CD8-positive, alpha-beta memory T cell (primary cell): Measurements from ENCODE around the gene POU5F2. TPM values are rescaled to one million over a fixed set of nuclear protein-coding genes. Genes with fewer than 3 reads are reported as not detected.

ENCODE experiments used
- CTCF ChIA-PET: fragments of 350-600 bp; sonication (Branson Sonifier 250); formaldehyde crosslinking; loops from one replicate; lab custom pipeline; 2021; ENCODE audit warnings: antibody characterized with exemption; lab: Charles Lee
- POLR2A ChIA-PET: fragments of 350-600 bp; sonication (Branson Sonifier 250); formaldehyde crosslinking; loops from one replicate; lab custom pipeline; 2021; ENCODE audit warnings: antibody characterized with exemption; lab: Charles Lee
- DNase-seq, 5 donors: peaks; one replicate each; pipeline versions ENCODE4 v3.0.0 to v3.0.0-alpha.2; 2020 to 2022; ENCODE audit warnings: mixed read lengths in 1 of 5
- H3K27ac ChIP-seq: one replicate; pipeline ENCODE4 v1.7.0; 2013; ENCODE audit warnings: low read depth, mild to moderate bottlenecking, low read length, moderate library complexity
- H3K27me3 ChIP-seq: 2 replicates; pipeline ENCODE4 v1.7.0; 2013; ENCODE audit warnings: low read length, mild to moderate bottlenecking; ENCODE audit not compliant: insufficient read depth, poor library complexity, severe bottlenecking
- H3K36me3 ChIP-seq: 2 replicates; pipeline ENCODE4 v1.7.0; 2013; ENCODE audit warnings: mild to moderate bottlenecking, low read length, moderate library complexity; ENCODE audit not compliant: insufficient read depth
- H3K4me1 ChIP-seq: 2 replicates; pipeline ENCODE4 v1.7.0; 2013; ENCODE audit warnings: mild to moderate bottlenecking, low read length, moderate library complexity; ENCODE audit not compliant: insufficient read depth
- H3K4me3 ChIP-seq: 2 replicates; pipeline ENCODE4 v1.7.0; 2013; ENCODE audit warnings: mild to moderate bottlenecking, low read length
- H3K9me3 ChIP-seq: 2 replicates; pipeline ENCODE4 v1.7.0; 2013; ENCODE audit warnings: mild to moderate bottlenecking, low read length
- H3K27ac Mint-ChIP-seq, 8 donors: one replicate each; pipeline ENCODE4 v1.8.0; 2020 to 2021; ENCODE audit warnings: mixed read lengths in 8 of 8, mild to moderate bottlenecking in 6 of 8, inconsistent platforms in 3 of 8, moderate library complexity in 3 of 8
- H3K27me3 Mint-ChIP-seq, 2 donors: one replicate each; pipeline ENCODE4 v1.8.0; 2020 to 2021; ENCODE audit warnings: mixed read lengths in 2 of 2, mild to moderate bottlenecking in 1 of 2, moderate library complexity in 1 of 2
- H3K36me3 Mint-ChIP-seq, 3 donors: one replicate each; pipeline ENCODE4 v1.8.0; 2020 to 2021; ENCODE audit warnings: mixed read lengths in 3 of 3, inconsistent platforms in 1 of 3, mild to moderate bottlenecking in 1 of 3
- H3K4me1 Mint-ChIP-seq, 3 donors: one replicate each; pipeline ENCODE4 v1.8.0; 2020 to 2021; ENCODE audit warnings: mixed read lengths in 3 of 3, inconsistent platforms in 1 of 3, mild to moderate bottlenecking in 1 of 3
- H3K4me3 Mint-ChIP-seq, 7 donors: one replicate each; pipeline ENCODE4 v1.8.0; 2020 to 2021; ENCODE audit warnings: mixed read lengths in 7 of 7, mild to moderate bottlenecking in 6 of 7, moderate library complexity in 4 of 7, inconsistent platforms in 2 of 7
- H3K9me3 Mint-ChIP-seq, 5 donors: one replicate each; pipeline ENCODE4 v1.8.0; 2020 to 2022; ENCODE audit warnings: mixed read lengths in 5 of 5, mild to moderate bottlenecking in 3 of 5, moderate library complexity in 2 of 5, inconsistent platforms in 1 of 5
- polyA plus RNA-seq: library from polyadenylated mRNA; unstranded; fragments of 300-500 nt; fragmentation: Illumina TruSeq; gene quantifications from one replicate; pipeline ENCODE4 v1.2.3, GENCODE V29; 2021
- total RNA-seq, 2 experiments: library from RNA; stranded (reverse); gene quantifications; one replicate each; pipeline ENCODE4 v1.2.3, GENCODE V29; 2021

Gene POU5F2
- total and polyA plus RNA-seq, 3 experiments from 2014 or later = 0.02 to 0.49 (median 0.28) TPM

DNA sequence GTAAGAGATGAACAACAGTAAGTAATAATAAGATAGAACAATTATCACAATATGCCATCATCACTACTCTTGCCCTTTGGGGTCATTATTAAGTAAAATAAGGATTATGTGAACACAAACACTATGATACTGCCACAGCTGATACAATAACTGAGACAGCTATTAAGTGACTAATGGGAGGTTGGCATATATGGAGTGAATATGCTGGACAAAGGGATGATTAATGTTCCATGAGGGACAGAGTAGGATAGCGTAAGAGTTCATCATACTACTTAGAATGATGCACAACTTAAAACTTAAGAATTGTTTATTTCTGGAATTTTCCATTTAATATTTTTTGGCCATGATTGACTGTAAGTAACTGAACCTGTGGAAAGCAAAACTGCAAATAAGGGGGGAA, 16.6 kb downstream of the POU5F2 start:
- H3K36me3 Mint-ChIP-seq = peaks cover 0 to 3% (median 0%) of the 10 kb centered on the region in 3 donors
- POLR2A ChIA-PET = no interaction called here
- Histone ChIP-seq H3K9me3 (no peaks in the 10 kb centered on the region), H3K27ac (no peak overlapping the region), H3K27me3 (no peaks in the 10 kb centered on the region), H3K36me3 (no peaks in the 10 kb centered on the region), H3K4me3 (no peak overlapping the region), H3K4me1 (no peaks in the 10 kb centered on the region)
- no peaks in the 10 kb centered on the region for H3K9me3 Mint-ChIP-seq
- CTCF ChIA-PET = no interaction called here
- no peaks in the 10 kb centered on the region for H3K27me3 Mint-ChIP-seq
- H3K4me1 Mint-ChIP-seq = peaks cover 9 to 14% (median 10%) of the 10 kb centered on the region in 3 donors
- H3K4me3 Mint-ChIP-seq = no peak overlapping the region
- no peak for DNase-seq
- H3K27ac Mint-ChIP-seq = no peak overlapping the region

DNA sequence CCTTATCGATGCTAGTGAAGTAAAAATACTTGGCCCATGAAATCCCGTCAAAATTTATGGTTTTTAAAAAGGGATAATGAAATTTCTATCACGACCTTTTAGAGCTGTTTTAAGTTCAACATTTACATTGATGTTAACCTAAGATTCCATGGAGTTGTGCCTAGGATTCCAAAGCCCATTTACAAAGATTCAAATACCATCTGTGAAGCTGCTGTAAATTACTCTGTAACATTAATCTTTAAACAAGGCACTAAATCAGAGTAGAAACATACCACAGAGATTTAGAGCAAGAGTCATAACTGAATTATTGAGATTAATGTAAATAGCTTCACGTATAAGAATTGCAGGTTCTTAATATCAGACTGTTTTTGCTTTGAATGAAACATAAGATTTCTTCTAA, 17.7 kb downstream of the POU5F2 start:
- H3K4me3 Mint-ChIP-seq = no peak overlapping the region
- POLR2A ChIA-PET = no interaction called here
- no peaks in the 10 kb centered on the region for H3K27me3 Mint-ChIP-seq

DNA sequence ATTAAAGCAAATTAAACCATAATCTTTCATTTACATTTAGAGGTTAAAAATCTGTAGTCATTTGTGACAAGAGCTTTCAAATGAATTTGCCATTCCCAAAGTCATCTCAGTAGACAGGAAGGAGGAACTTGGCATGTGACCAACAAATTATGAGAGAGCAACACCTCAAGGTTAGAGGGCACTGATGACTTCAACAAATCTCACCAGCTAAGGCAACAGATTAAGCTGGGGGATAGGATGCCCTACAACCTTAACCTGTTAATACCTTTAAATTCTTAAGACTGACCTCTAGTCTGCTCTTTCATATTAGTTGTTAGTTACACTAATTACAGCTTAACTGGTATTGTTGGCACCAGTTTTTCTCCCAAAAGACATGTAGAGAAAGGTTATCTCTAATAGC, 18.4 kb downstream of the POU5F2 start:
- H3K27ac ChIP-seq = no peak overlapping the region
- POLR2A ChIA-PET = no interaction called here
- H3K4me3 ChIP-seq = no peak overlapping the region
- Mint-ChIP-seq H3K4me3 (no peak overlapping the region), H3K36me3 (peaks cover 0 to 3% (median 0%) of the 10 kb centered on the region in 3 donors), H3K27me3 (no peaks in the 10 kb centered on the region), H3K27ac (no peak overlapping the region), H3K9me3 (no peaks in the 10 kb centered on the region), H3K4me1 (peaks cover 10 to 18% (median 17%) of the 10 kb centered on the region in 3 donors)
- H3K4me1 ChIP-seq = no peaks in the 10 kb centered on the region
- CTCF ChIA-PET = interaction anchor here (0.9 kb wide), 1 partner anchor 12 kb away, joined by 3 read pairs; no protein-coding TSS in a partner anchor
- no peaks in the 10 kb centered on the region for H3K9me3 ChIP-seq
- DNase-seq = no peak
- H3K36me3 ChIP-seq = no peaks in the 10 kb centered on the region
- H3K27me3 ChIP-seq = no peaks in the 10 kb centered on the region

More for the DNA sequence above, 17.7 kb downstream of the POU5F2 start:
- no peaks in the 10 kb centered on the region for H3K9me3 Mint-ChIP-seq
- CTCF ChIA-PET = interaction anchor here (0.9 kb wide), 1 partner anchor 12 kb away, joined by 3 read pairs; no protein-coding TSS in a partner anchor
- H3K27ac Mint-ChIP-seq = no peak overlapping the region
- no peaks in the 10 kb centered on the region for H3K9me3 ChIP-seq
- DNase-seq = no peak
- H3K36me3 Mint-ChIP-seq = peaks cover 0 to 3% (median 0%) of the 10 kb centered on the region in 3 donors
- H3K4me3 ChIP-seq = no peak overlapping the region
- peaks cover 10 to 15% (median 12%) of the 10 kb centered on the region in 3 donors for H3K4me1 Mint-ChIP-seq
- H3K27me3 ChIP-seq = no peaks in the 10 kb centered on the region
- H3K4me1 ChIP-seq = no peaks in the 10 kb centered on the region
- H3K27ac ChIP-seq = no peak overlapping the region
- H3K36me3 ChIP-seq = no peaks in the 10 kb centered on the region

DNA sequence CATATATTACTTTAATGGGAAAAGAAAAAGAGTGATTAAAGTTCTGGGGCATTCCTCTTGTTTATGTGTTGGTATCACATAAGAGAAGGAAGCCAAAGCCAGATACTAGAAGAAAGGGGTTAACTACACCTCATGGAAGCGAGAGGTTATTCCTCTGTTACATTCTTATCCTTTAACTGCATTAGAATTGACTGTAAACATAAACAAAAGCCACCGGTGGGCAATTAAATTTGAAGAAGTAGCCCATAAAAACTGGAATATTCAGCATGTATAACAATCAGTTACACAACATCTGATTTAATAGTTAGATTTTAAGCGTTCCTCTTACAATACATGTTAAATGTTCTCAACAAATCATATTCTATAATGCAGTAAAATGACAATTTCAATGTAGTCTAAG, 18.8 kb downstream of the POU5F2 start:
- CTCF ChIA-PET = no interaction called here
- H3K27me3 ChIP-seq = no peaks in the 10 kb centered on the region
- H3K27me3 Mint-ChIP-seq = no peaks in the 10 kb centered on the region
- H3K36me3 ChIP-seq = no peaks in the 10 kb centered on the region
- no peak for DNase-seq
- POLR2A ChIA-PET = no interaction called here
- H3K4me1 ChIP-seq = no peaks in the 10 kb centered on the region
- H3K4me3 Mint-ChIP-seq = no peak overlapping the region
- H3K4me1 Mint-ChIP-seq = peaks cover 10 to 18% (median 17%) of the 10 kb centered on the region in 3 donors
- no peak overlapping the region for H3K4me3 ChIP-seq
- peaks cover 0 to 3% (median 0%) of the 10 kb centered on the region in 3 donors for H3K36me3 Mint-ChIP-seq
- no peak overlapping the region for H3K27ac Mint-ChIP-seq
- no peak overlapping the region for H3K27ac ChIP-seq
- no peaks in the 10 kb centered on the region for H3K9me3 Mint-ChIP-seq
- no peaks in the 10 kb centered on the region for H3K9me3 ChIP-seq

DNA sequence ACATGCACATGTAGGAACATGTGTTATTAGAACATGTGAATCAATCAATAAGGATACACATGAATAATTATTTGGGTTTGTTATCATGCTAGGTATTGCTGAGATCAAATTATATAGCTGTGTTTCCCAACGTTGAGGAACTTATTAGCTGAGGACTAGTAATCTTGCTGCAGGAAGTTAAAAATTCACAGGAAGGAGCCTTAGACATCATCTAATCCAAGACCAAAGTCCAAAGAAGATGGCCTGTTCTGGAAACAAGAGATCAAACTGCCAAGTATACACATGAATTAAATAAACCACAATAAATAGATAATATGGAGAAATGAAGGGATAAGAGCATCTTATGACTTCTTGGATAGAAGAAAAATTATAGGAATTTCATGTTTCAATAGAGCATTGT, 19.9 kb downstream of the POU5F2 start:
- peaks cover 17 to 21% (median 20%) of the 10 kb centered on the region in 3 donors for H3K4me1 Mint-ChIP-seq
- Histone ChIP-seq H3K4me3 (no peak overlapping the region), H3K27ac (no peak overlapping the region), H3K27me3 (no peaks in the 10 kb centered on the region), H3K4me1 (no peaks in the 10 kb centered on the region), H3K36me3 (no peaks in the 10 kb centered on the region), H3K9me3 (no peaks in the 10 kb centered on the region)
- peaks cover 0 to 3% (median 0%) of the 10 kb centered on the region in 3 donors for H3K36me3 Mint-ChIP-seq
- DNase-seq = no peak
- H3K27ac Mint-ChIP-seq = peak overlapping the region in 1 of 8 donors; percentile 7
- POLR2A ChIA-PET = no interaction called here
- H3K9me3 Mint-ChIP-seq = no peaks in the 10 kb centered on the region
- CTCF ChIA-PET = no interaction called here
- no peak overlapping the region for H3K4me3 Mint-ChIP-seq
- no peaks in the 10 kb centered on the region for H3K27me3 Mint-ChIP-seq

DNA sequence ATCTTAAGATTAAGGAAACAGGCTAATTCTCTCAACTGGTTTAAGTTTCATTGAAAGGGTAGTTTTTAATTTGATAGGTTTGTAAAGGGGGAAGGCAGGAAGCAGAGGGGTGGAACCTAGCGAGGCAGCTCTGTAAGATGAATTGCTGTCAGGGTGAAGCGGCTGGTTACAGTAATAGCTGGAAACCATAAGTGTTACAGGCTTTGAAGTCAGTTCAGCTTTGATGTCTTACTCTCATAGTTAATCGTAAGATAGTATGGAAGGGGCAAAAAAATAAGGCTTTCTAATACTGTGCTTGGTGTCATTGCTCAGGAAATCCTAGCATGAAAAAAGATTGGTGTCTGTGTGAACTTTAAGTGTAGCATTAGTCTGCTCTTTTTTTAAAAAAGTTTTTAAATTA, 20.3 kb downstream of the POU5F2 start:
- H3K9me3 ChIP-seq = no peaks in the 10 kb centered on the region
- no peaks in the 10 kb centered on the region for H3K36me3 ChIP-seq
- H3K4me3 ChIP-seq = no peak overlapping the region
- no peak overlapping the region for H3K27ac ChIP-seq
- no peaks in the 10 kb centered on the region for H3K4me1 ChIP-seq
- H3K27me3 ChIP-seq = no peaks in the 10 kb centered on the region
- Mint-ChIP-seq H3K4me3 (no peak overlapping the region), H3K36me3 (no peaks in the 10 kb centered on the region), H3K27ac (peak overlapping the region in 1 of 8 donors; percentile 79), H3K4me1 (peaks cover 20 to 21% (median 20%) of the 10 kb centered on the region in 3 donors), H3K27me3 (no peaks in the 10 kb centered on the region), H3K9me3 (no peaks in the 10 kb centered on the region)
- POLR2A ChIA-PET = no interaction called here
- no peak for DNase-seq
- CTCF ChIA-PET = no interaction called here

DNA sequence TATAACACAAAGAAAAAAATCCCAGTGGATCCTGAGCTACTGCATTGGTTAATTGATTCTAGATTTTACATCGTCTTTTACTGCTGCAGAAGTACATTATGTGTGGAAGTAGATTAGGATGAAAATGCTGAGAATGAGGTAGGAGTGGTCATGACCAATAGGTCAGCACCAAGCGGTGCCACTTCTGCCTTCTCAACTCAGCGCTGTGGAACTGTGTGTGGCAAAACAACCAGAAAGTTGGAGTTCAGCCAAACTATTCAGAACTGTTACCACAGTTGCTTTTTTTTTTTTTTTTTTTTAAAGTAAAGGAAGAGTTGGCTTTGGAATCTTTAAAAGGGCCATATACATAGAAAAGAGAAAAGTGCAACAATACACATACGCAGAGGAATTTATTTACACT, 24.2 kb downstream of the POU5F2 start:
- CTCF ChIA-PET = no interaction called here

DNA sequence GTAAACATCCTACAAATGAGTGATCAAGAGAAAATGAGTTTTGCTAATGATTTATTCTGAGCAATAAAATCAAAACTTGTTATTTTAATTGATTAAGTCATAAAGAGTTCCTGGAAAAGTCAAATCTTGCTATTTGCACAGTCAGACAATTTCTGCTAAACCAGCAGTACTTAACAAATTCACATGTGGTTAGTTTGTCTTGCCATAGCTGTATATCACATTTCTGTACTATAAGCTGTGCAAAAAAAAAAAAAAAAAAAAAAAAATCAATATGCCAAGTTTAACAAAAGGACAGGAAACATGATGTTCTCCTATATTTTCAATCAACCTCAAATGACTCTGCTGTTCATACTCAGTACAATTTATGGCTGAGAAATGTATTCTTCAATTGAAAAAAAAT, 24.9 kb downstream of the POU5F2 start:
- Histone ChIP-seq H3K27me3 (no peaks in the 10 kb centered on the region), H3K4me1 (no peaks in the 10 kb centered on the region), H3K36me3 (no peaks in the 10 kb centered on the region), H3K9me3 (no peaks in the 10 kb centered on the region), H3K4me3 (no peak overlapping the region), H3K27ac (no peak overlapping the region)
- Mint-ChIP-seq H3K4me1 (peaks cover 18 to 22% (median 21%) of the 10 kb centered on the region in 3 donors), H3K36me3 (peaks cover 0 to 1% (median 0%) of the 10 kb centered on the region in 3 donors), H3K9me3 (no peaks in the 10 kb centered on the region), H3K4me3 (no peak overlapping the region), H3K27ac (no peak overlapping the region), H3K27me3 (no peaks in the 10 kb centered on the region)
- no peak for DNase-seq
- ChIA-PET POLR2A (no interaction called here), CTCF (no interaction called here)

More for the DNA sequence above, 24.2 kb downstream of the POU5F2 start:
- POLR2A ChIA-PET = no interaction called here
- Histone ChIP-seq H3K36me3 (no peaks in the 10 kb centered on the region), H3K27ac (no peak overlapping the region), H3K27me3 (no peaks in the 10 kb centered on the region), H3K4me3 (no peak overlapping the region), H3K9me3 (no peaks in the 10 kb centered on the region), H3K4me1 (no peaks in the 10 kb centered on the region)
- H3K4me1 Mint-ChIP-seq = peaks cover 20 to 25% (median 25%) of the 10 kb centered on the region in 3 donors
- H3K36me3 Mint-ChIP-seq = peaks cover 0 to 1% (median 0%) of the 10 kb centered on the region in 3 donors
- no peak overlapping the region for H3K4me3 Mint-ChIP-seq
- H3K27ac Mint-ChIP-seq = no peak overlapping the region
- no peak for DNase-seq
- no peaks in the 10 kb centered on the region for H3K9me3 Mint-ChIP-seq
- no peaks in the 10 kb centered on the region for H3K27me3 Mint-ChIP-seq
